HepG2 (cell line): ENCODE measurements around the gene DSN1. TPM values are rescaled to one million over a fixed set of nuclear protein-coding genes. Genes with fewer than 3 reads are reported as not detected.

Experiments
- ADNP ChIP-seq: sonication (generic); formaldehyde crosslinking; IDR thresholded peaks from 2 replicates; pipeline ENCODE4 v1.4.0; 2020; ENCODE audit warnings: missing genetic modification reagents
- ATF4 ChIP-seq, 2 experiments: fragments of 450-650 bp in 1 of 2; sonication (generic) in 1 of 2; formaldehyde crosslinking; IDR thresholded peaks; 2 replicates each; pipeline versions ENCODE4 v1.5.0 to v1.8.0; 2020 to 2022; ENCODE audit warnings: mild to moderate bottlenecking in 1 of 2, missing genetic modification reagents in 1 of 2
- ATM ChIP-seq: fragments of 450-650 bp; IDR thresholded peaks from 2 replicates; pipeline ENCODE4 v1.7.1; 2017; ENCODE audit warnings: mild to moderate bottlenecking, borderline replicate concordance
- BCL6 ChIP-seq: IDR thresholded peaks from 2 replicates; pipeline ENCODE4 v1.6.1; 2016; ENCODE audit warnings: missing genetic modification reagents, missing compliant biosample characterization
- CREM ChIP-seq, 2 experiments: sonication (generic) in 1 of 2; formaldehyde crosslinking in 1 of 2; IDR thresholded peaks; 2 replicates each; pipeline versions ENCODE4 v1.4.0 to v1.6.1; 2016 to 2020; ENCODE audit warnings: antibody characterized with exemption in 1 of 2, mild to moderate bottlenecking in 1 of 2, missing genetic modification reagents in 1 of 2
- CSRNP2 ChIP-seq: sonication (generic); formaldehyde crosslinking; conservative IDR thresholded peaks from 2 replicates; pipeline ENCODE4 v1.8.0; 2022; ENCODE audit warnings: low read depth, missing genetic modification reagents
- GLI4 ChIP-seq: sonication (generic); formaldehyde crosslinking; IDR thresholded peaks from 2 replicates; pipeline ENCODE4 v1.5.1; 2020; ENCODE audit warnings: missing genetic modification reagents, mild to moderate bottlenecking, moderate library complexity, borderline replicate concordance
- HMG20B ChIP-seq: conservative IDR thresholded peaks from 2 replicates; pipeline ENCODE4 v1.6.1; 2016; ENCODE audit warnings: missing genetic modification reagents, missing compliant biosample characterization
- IRF2 ChIP-seq: IDR thresholded peaks from 2 replicates; pipeline ENCODE4 v1.6.1; 2018; ENCODE audit warnings: missing genetic modification reagents, missing compliant biosample characterization
- MEF2D ChIP-seq: sonication (generic); formaldehyde crosslinking; IDR thresholded peaks from 2 replicates; pipeline ENCODE4 v1.5.1; 2020; ENCODE audit warnings: mild to moderate bottlenecking, missing genetic modification reagents
- MIER3 ChIP-seq: IDR thresholded peaks from 2 replicates; pipeline ENCODE4 v1.6.1; 2016; ENCODE audit warnings: missing compliant biosample characterization, borderline replicate concordance
- MIXL1 ChIP-seq: IDR thresholded peaks from 2 replicates; pipeline ENCODE4 v1.6.1; 2016
- PBX2 ChIP-seq: IDR thresholded peaks from 2 replicates; pipeline ENCODE4 v1.6.1; 2016; ENCODE audit warnings: control low read depth
- PCBP1 ChIP-seq: fragments of 200-400 bp; formaldehyde crosslinking; IDR thresholded peaks from 2 replicates; pipeline ENCODE4 v1.6.1; 2017; ENCODE audit warnings: mild to moderate bottlenecking, low read depth, low read length, borderline replicate concordance
- POLR2A ChIP-seq, 2 experiments: IDR thresholded peaks; 2 replicates each; pipeline ENCODE4 v1.6.1; 2011; ENCODE audit warnings: low read depth in 2 of 2, low read length in 2 of 2, mild to moderate bottlenecking in 1 of 2, moderate library complexity in 1 of 2; ENCODE audit not compliant: insufficient read depth in 1 of 2
- RARG ChIP-seq: sonication (generic); formaldehyde crosslinking; IDR thresholded peaks from 2 replicates; pipeline ENCODE4 v1.4.0; 2020; ENCODE audit warnings: low read depth, mild to moderate bottlenecking, missing genetic modification reagents
- REXO4 ChIP-seq: sonication (generic); formaldehyde crosslinking; IDR thresholded peaks from 2 replicates; pipeline ENCODE4 v1.8.0; 2022; ENCODE audit warnings: missing genetic modification reagents, mild to moderate bottlenecking, borderline replicate concordance
- RNF219 ChIP-seq: sonication (generic); formaldehyde crosslinking; IDR thresholded peaks from 2 replicates; pipeline ENCODE4 v1.5.0; 2020; ENCODE audit warnings: mild to moderate bottlenecking, missing genetic modification reagents
- ZNF263 ChIP-seq: sonication (generic); formaldehyde crosslinking; IDR thresholded peaks from 2 replicates; pipeline ENCODE4 v1.4.0; 2020; ENCODE audit warnings: missing genetic modification reagents
- ZNF616 ChIP-seq: sonication (generic); formaldehyde crosslinking; IDR thresholded peaks from 2 replicates; pipeline ENCODE4 v1.5.0; 2020; ENCODE audit warnings: low read depth, mild to moderate bottlenecking, missing genetic modification reagents
- ZNF749 ChIP-seq: sonication (generic); formaldehyde crosslinking; IDR thresholded peaks from 2 replicates; pipeline ENCODE4 v1.8.0; 2022; ENCODE audit warnings: mild to moderate bottlenecking, missing genetic modification reagents, moderate library complexity, borderline replicate concordance
- ZNF770 ChIP-seq: sonication (generic); formaldehyde crosslinking; IDR thresholded peaks from 2 replicates; pipeline ENCODE4 v1.5.0; 2020; ENCODE audit warnings: mild to moderate bottlenecking, missing genetic modification reagents
- polyA plus RNA-seq, 8 experiments: library from polyadenylated mRNA; depleted of rRNA in 3 of 8; stranded (reverse) in 7 of 8; unstranded in 1 of 8; fragments of >200 nt; fragmentation: Illumina TruSeq in 4 of 8; extraction: Trizol in 4 of 8; gene quantifications; 2 replicates each; pipeline versions ENCODE4 v1.2.1 to v1.2.3, GENCODE V29; 2011 to 2016; ENCODE audit warnings: low read depth in 4 of 8, missing spikeins in 1 of 8, mixed read lengths in 1 of 8; ENCODE audit not compliant: insufficient read depth in 1 of 8
- total RNA-seq, 5 experiments: library from RNA; depleted of rRNA; stranded (reverse); fragments of >200 nt; fragmentation: Illumina TruSeq; extraction: Trizol; gene quantifications; 2 replicates each; pipeline ENCODE4 v1.2.3, GENCODE V29; 2016; ENCODE audit warnings: low read depth in 1 of 5

The DSN1 gene
- total and polyA plus RNA-seq, 2 of the 13 experiments (the other 11 are each of a cell fraction or from before 2014, with no cell fraction given): 18.7 to 53.7 TPM

- TF ChIP-seq CREM (IDR thresholded peaks at IDR 0.05): peak; percentile 87
- TF ChIP-seq CREM (CRISPR knock-in tag; IDR thresholded peaks at IDR 0.05): peak; percentile 60; the same call in 1 of the 2 replicates
- no peak for TF ChIP-seq CSRNP2
- TF ChIP-seq ADNP: no peak
- peak in 1 of 2 experiments; percentile 69; a peak in 2 of 4 replicates for TF ChIP-seq ATF4 (CRISPR knock-in tag; IDR thresholded peaks at IDR 0.05)
- peak; percentile 89 for TF ChIP-seq GLI4 (CRISPR knock-in tag)
- TF ChIP-seq RNF219 (CRISPR knock-in tag): no peak
- TF ChIP-seq RARG (CRISPR knock-in tag): no peak
- TF ChIP-seq MIER3 (CRISPR knock-in tag): peak; percentile 65; the same call in 1 of the 2 replicates
- TF ChIP-seq BCL6 (CRISPR knock-in tag): peak; percentile 32
- TF ChIP-seq POLR2A (IDR thresholded peaks at IDR 0.05; ENCODE audit: insufficient read depth in 1 of 2, low read depth in 2 of 2, low read length in 2 of 2): peak; percentile 85 to 94
- 0 out of 2 replicates have a peak, but pooled peaks have one; percentile 12 for TF ChIP-seq HMG20B (CRISPR knock-in tag)
- TF ChIP-seq ZNF616 (CRISPR knock-in tag): peak; percentile 81; the same call in 1 of the 2 replicates
- TF ChIP-seq MIXL1 (CRISPR knock-in tag): no peak; the same call in 1 of the 2 replicates
- no peak for TF ChIP-seq PBX2
- TF ChIP-seq MEF2D (CRISPR knock-in tag): peak; percentile 65
- peak; percentile 77 for TF ChIP-seq ZNF770 (CRISPR knock-in tag)
- peak; percentile 43 for TF ChIP-seq ZNF263 (CRISPR knock-in tag)
- no peak for TF ChIP-seq REXO4 (CRISPR knock-in tag)
- TF ChIP-seq ZNF749 (CRISPR knock-in tag): peak; percentile 86; the same call in 1 of the 2 replicates
- peak; percentile 13; the same call in 1 of the 2 replicates for TF ChIP-seq PCBP1
- TF ChIP-seq IRF2 (CRISPR knock-in tag): peak; percentile 64
- no peak for TF ChIP-seq ATM
Observed at GRCh38 chr20:36773597-36774390, at the start of gene DSN1 (continued).
